COLO668 (cell line): ENCODE measurements around the gene TBC1D1.

ENCODE experiments used
- DNase-seq: peaks from one replicate; lab custom pipeline; 2025; ENCODE audit not compliant: unreplicated experiment; lab: John Stamatoyannopoulos, UW

The TBC1D1 gene

GRCh38 chr4:38161208-38162113 lies 270.6 kb downstream of the TBC1D1 start:
- DNase-seq, result peak; percentile 20

GRCh38 chr4:38162240-38162784 lies 271.4 kb downstream of the TBC1D1 start:
- peak; percentile 52 for DNase-seq

- DNase-seq, result no peak
Observed at GRCh38 chr4:38163216-38164006, 272.5 kb downstream of the TBC1D1 start.

GRCh38 chr4:38164346-38164745 lies 273.5 kb downstream of the TBC1D1 start:
- no peak for DNase-seq

- DNase-seq, result no peak
Observed at GRCh38 chr4:38166082-38166481, 275.2 kb downstream of the TBC1D1 start.

GRCh38 chr4:38166768-38167167 lies 275.9 kb downstream of the TBC1D1 start:
- DNase-seq, result no peak

- no peak for DNase-seq
Observed at GRCh38 chr4:38167973-38168372, 277.1 kb downstream of the TBC1D1 start.

GRCh38 chr4:38169524-38169923 lies 278.6 kb downstream of the TBC1D1 start:
- no peak for DNase-seq

GRCh38 chr4:38170338-38171169 lies 279.7 kb downstream of the TBC1D1 start:
- DNase-seq, result no peak

- DNase-seq, result no peak
Observed at GRCh38 chr4:38172078-38172477, 281.2 kb downstream of the TBC1D1 start.

GRCh38 chr4:38173935-38174518 lies 283.1 kb downstream of the TBC1D1 start:
- DNase-seq, result no peak

- DNase-seq, result no peak
Observed at GRCh38 chr4:38174801-38175200, 283.9 kb downstream of the TBC1D1 start.

- DNase-seq, result no peak
Observed at GRCh38 chr4:38176165-38176564, 285.3 kb downstream of the TBC1D1 start.

- DNase-seq, result no peak
Observed at GRCh38 chr4:38177035-38177546, 286.2 kb downstream of the TBC1D1 start.

- DNase-seq, result peak; percentile 52
Observed at GRCh38 chr4:38177641-38178391, 286.9 kb downstream of the TBC1D1 start.

GRCh38 chr4:38178392-38178995 lies 287.6 kb downstream of the TBC1D1 start:
- no peak for DNase-seq

- peak; percentile 66 for DNase-seq
Observed at GRCh38 chr4:38179690-38180377, 288.9 kb downstream of the TBC1D1 start.

- DNase-seq, result peak; percentile 49
Observed at GRCh38 chr4:38180456-38180855, 289.6 kb downstream of the TBC1D1 start.

GRCh38 chr4:38181286-38181685 lies 290.4 kb downstream of the TBC1D1 start:
- DNase-seq, result no peak
